Vagina (tissue), 2 donors: Measurements from ENCODE around the gene MCM9. TPM values are rescaled to one million over a fixed set of nuclear protein-coding genes. Genes with fewer than 3 reads are reported as not detected.

Experiments used
- DNase-seq, 2 donors: peaks; one replicate each; pipeline ENCODE4 v3.0.0-alpha.2; 2017; ENCODE audit errors: extremely low spot score in 2 of 2
- H3K27ac ChIP-seq: fragments of 200-600 bp; sonication (generic); one replicate; pipeline ENCODE4 v1.5.1; 2019
- H3K27me3 ChIP-seq: fragments of 200-600 bp; sonication (generic); one replicate; pipeline ENCODE4 v1.5.1; 2019
- H3K36me3 ChIP-seq, 2 donors: fragments of 200-600 bp; sonication (generic); one replicate each; pipeline ENCODE4 v1.5.1; 2017 to 2019
- H3K4me1 ChIP-seq: fragments of 200-600 bp; sonication (generic); one replicate; pipeline ENCODE4 v1.5.1; 2019
- H3K4me3 ChIP-seq, 2 donors: fragments of 200-600 bp; sonication (generic); 1 replicate in 1 of 2; 2 replicates in 1 of 2; pipeline ENCODE4 v1.5.1; 2016 to 2019
- H3K9me3 ChIP-seq: fragments of 200-600 bp; sonication (generic); one replicate; pipeline ENCODE4 v1.5.1; 2019
- POLR2A ChIP-seq, 2 donors: fragments of 450-650 bp; IDR thresholded peaks; one replicate each; pipeline ENCODE4 v1.6.1; 2017; ENCODE audit warnings: antibody characterized with exemption in 2 of 2, mild to moderate bottlenecking in 2 of 2, moderate library complexity in 2 of 2
- POLR2AphosphoS5 ChIP-seq, 2 donors: sonication (generic); formaldehyde crosslinking; IDR thresholded peaks; one replicate each; pipeline ENCODE4 v1.9.0; 2017; ENCODE audit warnings: antibody characterized with exemption in 2 of 2, mild to moderate bottlenecking in 2 of 2, low read depth in 1 of 2; ENCODE audit not compliant: insufficient read depth in 1 of 2
- intact Hi-C: fragments of 100-400 bp; cut with DNase I; formaldehyde crosslinking; loops from one replicate; pipeline ENCODE4 v1.15.1; 2023
- total RNA-seq: library from RNA; depleted of rRNA; stranded (reverse); fragments of >200 nt; gene quantifications from one replicate; pipeline ENCODE4 v1.2.3, GENCODE V29; 2016
- TF ChIP-seq, protein P1 (sequence below), 3 experiments: fragments of 450-650 bp in 2 of 3; fragments of 200-600 bp in 1 of 3; sonication (generic) in 1 of 3; IDR thresholded peaks; one replicate each; pipeline ENCODE4 v1.5.1; 2017 to 2019; ENCODE audit warnings: antibody characterized with exemption in 3 of 3, mild to moderate bottlenecking in 2 of 3, moderate library complexity in 2 of 3

MCM9 gene
- total RNA-seq, 1 donor from 2014 or later = 25.8 TPM

DNA sequence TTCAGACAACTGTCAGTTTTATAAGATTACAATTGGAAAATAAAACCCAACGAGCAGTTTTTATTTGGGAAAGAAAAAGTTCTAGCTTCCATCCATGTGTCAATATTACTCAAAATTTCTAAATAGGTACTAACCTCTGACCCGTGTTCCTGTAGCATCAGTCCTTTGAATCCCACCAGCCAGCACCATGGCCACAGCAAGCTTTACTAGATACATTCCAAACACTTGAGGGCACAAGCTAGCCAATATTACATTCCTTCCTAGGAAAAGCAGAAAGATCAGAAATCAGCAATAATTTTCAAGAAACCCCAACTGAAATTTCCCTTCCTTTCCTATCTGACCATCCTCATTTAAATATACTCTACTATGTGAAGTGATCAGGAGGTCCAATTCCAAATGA lies 21.8 kb downstream of the MCM9 start:
- no peak for DNase-seq
- Histone ChIP-seq H3K4me1 (no peaks in the 10 kb centered on the region), H3K36me3 (peaks cover 0 to 44% of the 10 kb centered on the region in 2 donors), H3K27ac (no peak overlapping the region), H3K4me3 (no peak overlapping the region), H3K27me3 (no peaks in the 10 kb centered on the region), H3K9me3 (no peaks in the 10 kb centered on the region)
- intact Hi-C loops = no loop called here
- no peak for TF ChIP-seq POLR2AphosphoS5 (IDR thresholded peaks at IDR 0.05; ENCODE audit: insufficient read depth in 1 of 2, low read depth in 1 of 2)
- no peak for TF ChIP-seq POLR2A (IDR thresholded peaks at IDR 0.05)
- TF ChIP-seq, protein P1, sequence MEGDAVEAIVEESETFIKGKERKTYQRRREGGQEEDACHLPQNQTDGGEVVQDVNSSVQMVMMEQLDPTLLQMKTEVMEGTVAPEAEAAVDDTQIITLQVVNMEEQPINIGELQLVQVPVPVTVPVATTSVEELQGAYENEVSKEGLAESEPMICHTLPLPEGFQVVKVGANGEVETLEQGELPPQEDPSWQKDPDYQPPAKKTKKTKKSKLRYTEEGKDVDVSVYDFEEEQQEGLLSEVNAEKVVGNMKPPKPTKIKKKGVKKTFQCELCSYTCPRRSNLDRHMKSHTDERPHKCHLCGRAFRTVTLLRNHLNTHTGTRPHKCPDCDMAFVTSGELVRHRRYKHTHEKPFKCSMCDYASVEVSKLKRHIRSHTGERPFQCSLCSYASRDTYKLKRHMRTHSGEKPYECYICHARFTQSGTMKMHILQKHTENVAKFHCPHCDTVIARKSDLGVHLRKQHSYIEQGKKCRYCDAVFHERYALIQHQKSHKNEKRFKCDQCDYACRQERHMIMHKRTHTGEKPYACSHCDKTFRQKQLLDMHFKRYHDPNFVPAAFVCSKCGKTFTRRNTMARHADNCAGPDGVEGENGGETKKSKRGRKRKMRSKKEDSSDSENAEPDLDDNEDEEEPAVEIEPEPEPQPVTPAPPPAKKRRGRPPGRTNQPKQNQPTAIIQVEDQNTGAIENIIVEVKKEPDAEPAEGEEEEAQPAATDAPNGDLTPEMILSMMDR (IDR thresholded peaks at IDR 0.05) = no peak

DNA sequence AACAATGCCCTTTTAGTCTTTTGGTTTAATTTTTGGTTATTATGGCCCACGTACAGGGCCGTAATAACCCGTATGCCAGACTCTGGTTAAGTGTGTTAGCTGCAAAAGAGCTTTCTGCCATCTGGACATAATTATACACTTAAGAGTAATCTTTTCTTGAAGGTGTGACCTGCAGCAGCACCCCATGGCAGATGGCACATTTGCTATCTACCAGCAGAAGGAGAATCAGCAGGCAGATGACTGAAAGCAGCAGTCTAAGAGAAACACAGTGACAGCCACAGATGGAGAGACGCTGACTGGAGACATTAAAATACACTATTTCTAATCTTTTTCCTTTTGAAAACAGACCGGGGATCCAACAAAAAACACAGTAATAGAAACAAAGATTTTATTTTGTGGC lies 22.3 kb downstream of the MCM9 start:
- TF ChIP-seq, protein P1 (IDR thresholded peaks at IDR 0.05) = no peak
- no peak for TF ChIP-seq POLR2AphosphoS5 (IDR thresholded peaks at IDR 0.05; ENCODE audit: insufficient read depth in 1 of 2, low read depth in 1 of 2)
- no peak for TF ChIP-seq POLR2A (IDR thresholded peaks at IDR 0.05)
- Histone ChIP-seq H3K36me3 (peaks cover 0 to 47% of the 10 kb centered on the region in 2 donors), H3K27ac (no peak overlapping the region), H3K9me3 (no peaks in the 10 kb centered on the region), H3K4me1 (no peaks in the 10 kb centered on the region), H3K4me3 (no peak overlapping the region), H3K27me3 (no peaks in the 10 kb centered on the region)
- DNase-seq = no peak
- intact Hi-C loops = no loop called here

DNA sequence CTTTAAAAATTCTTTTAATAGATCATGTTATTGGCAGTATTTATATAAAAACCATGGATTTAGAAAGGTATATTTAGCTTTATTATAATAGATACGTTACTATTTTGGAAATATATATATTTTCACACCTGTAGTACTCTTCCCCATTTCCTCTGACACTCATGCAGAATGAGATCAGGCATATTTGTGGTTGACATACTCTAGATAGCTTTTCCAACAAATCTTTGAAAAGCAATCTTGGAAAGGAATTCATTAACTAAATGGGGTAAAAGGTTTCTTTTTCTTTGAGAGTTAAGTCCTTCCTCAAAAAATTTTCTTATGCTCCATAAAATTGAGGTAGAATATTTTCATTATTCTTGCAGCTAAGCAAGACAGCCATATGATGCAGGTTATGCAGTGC lies 26.5 kb downstream of the MCM9 start:
- H3K36me3 ChIP-seq = peaks cover 0 to 50% of the 10 kb centered on the region in 2 donors
- intact Hi-C loops = no loop called here
- TF ChIP-seq POLR2A (IDR thresholded peaks at IDR 0.05) = no peak
- TF ChIP-seq POLR2AphosphoS5 (IDR thresholded peaks at IDR 0.05; ENCODE audit: insufficient read depth in 1 of 2, low read depth in 1 of 2) = no peak
- TF ChIP-seq, protein P1 (IDR thresholded peaks at IDR 0.05) = no peak

DNA sequence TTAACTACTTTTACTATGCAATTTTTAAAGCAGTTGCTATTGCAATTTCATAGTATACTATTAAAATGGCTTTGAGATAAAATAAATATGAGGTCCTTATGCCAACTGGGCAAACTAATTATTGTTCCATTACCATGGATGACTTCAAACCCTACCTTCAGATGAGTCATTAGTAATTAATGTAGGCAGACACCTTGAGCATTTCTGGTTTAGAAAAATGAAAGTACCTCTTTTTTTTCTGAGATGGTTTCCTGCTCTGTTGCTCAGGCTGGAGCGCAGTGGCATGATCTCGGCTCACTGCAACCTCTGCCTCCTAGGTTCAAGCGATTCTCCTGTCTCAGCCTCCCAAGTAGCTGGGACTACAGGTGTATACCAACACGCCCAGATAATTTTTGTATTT lies 29.1 kb downstream of the MCM9 start:
- peaks cover 18% of the 10 kb centered on the region for H3K4me1 ChIP-seq
- intact Hi-C loops = no loop called here
- H3K27me3 ChIP-seq = no peaks in the 10 kb centered on the region
- H3K36me3 ChIP-seq = peaks cover 0 to 31% of the 10 kb centered on the region in 2 donors
- no peak for DNase-seq
- no peaks in the 10 kb centered on the region for H3K9me3 ChIP-seq
- no peak overlapping the region for H3K27ac ChIP-seq
- H3K4me3 ChIP-seq = no peak overlapping the region
- TF ChIP-seq POLR2AphosphoS5 (IDR thresholded peaks at IDR 0.05; ENCODE audit: insufficient read depth in 1 of 2, low read depth in 1 of 2) (no peak), POLR2A (IDR thresholded peaks at IDR 0.05) (no peak)
- TF ChIP-seq, protein P1 (IDR thresholded peaks at IDR 0.05) = no peak

More for the DNA sequence above, 26.5 kb downstream of the MCM9 start:
- Histone ChIP-seq H3K4me1 (peaks cover 3% of the 10 kb centered on the region), H3K4me3 (no peak overlapping the region), H3K9me3 (no peaks in the 10 kb centered on the region), H3K27ac (no peak overlapping the region), H3K27me3 (no peaks in the 10 kb centered on the region)
- no peak for DNase-seq

DNA sequence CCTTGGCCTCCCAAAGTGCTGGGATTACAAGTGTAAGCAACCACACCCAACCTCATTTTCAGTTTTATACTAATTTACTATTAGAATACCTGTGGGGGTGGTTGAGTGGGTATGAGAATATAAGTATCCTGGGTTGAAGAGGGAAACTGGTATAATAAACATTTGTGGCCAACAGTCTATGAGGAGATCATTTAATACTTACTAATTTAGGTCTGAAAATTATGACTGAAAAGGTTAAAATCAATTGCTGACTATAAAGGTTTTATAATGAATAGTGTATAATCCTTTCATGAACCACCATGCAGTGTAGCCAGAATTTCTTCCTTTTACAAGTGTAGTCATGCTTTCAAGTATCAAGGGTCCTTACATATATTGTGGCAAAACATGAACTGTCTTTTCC lies 29.9 kb downstream of the MCM9 start:
- intact Hi-C loops = no loop called here
- TF ChIP-seq POLR2A (IDR thresholded peaks at IDR 0.05) (no peak), POLR2AphosphoS5 (IDR thresholded peaks at IDR 0.05; ENCODE audit: insufficient read depth in 1 of 2, low read depth in 1 of 2) (no peak)
- TF ChIP-seq, protein P1 (IDR thresholded peaks at IDR 0.05) = no peak
- peaks cover 0 to 31% of the 10 kb centered on the region in 2 donors for H3K36me3 ChIP-seq

More for the DNA sequence above, 29.9 kb downstream of the MCM9 start:
- Histone ChIP-seq H3K27me3 (no peaks in the 10 kb centered on the region), H3K27ac (no peak overlapping the region), H3K4me3 (no peak overlapping the region), H3K4me1 (peaks cover 26% of the 10 kb centered on the region), H3K9me3 (no peaks in the 10 kb centered on the region)
- no peak for DNase-seq
